HG02840 (cell line): Measurements from ENCODE around the gene FABP6.
"Not testable (repeated sequence)": the region's sequence is repeated elsewhere in the genome, so short reads cannot be mapped to it uniquely, and the experiment has no call there.

ENCODE experiments used
- ATAC-seq: cut with Tn5 transposase; IDR thresholded peaks from one replicate; pipeline ENCODE4 v1.9.1; 2021; ENCODE audit warnings: mild to moderate bottlenecking, moderate library complexity, moderate number of reproducible peaks; ENCODE audit not compliant: unreplicated experiment, low FRiP score

The FABP6 gene

DNA sequence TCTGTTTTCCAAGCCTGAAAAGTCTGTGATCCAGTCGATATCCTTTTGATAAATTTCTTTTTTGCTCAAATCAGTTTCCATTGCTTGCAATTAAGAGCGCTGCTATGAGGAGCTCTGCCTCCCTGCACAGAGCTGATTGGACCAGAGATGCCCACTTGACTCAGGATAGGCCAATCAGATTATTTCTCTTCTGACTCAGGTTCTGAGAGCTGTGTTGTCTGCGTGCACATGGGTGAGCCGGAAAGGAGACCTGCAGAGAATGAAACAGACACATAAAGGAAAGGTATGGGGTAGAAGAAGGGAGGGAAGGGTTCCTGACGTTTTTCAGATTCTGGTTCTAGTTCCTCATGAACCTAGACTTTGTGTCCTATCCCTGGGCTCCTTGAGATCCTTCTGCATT is 15.8 kb upstream of the FABP6 start:
- ATAC-seq, result no peak

DNA sequence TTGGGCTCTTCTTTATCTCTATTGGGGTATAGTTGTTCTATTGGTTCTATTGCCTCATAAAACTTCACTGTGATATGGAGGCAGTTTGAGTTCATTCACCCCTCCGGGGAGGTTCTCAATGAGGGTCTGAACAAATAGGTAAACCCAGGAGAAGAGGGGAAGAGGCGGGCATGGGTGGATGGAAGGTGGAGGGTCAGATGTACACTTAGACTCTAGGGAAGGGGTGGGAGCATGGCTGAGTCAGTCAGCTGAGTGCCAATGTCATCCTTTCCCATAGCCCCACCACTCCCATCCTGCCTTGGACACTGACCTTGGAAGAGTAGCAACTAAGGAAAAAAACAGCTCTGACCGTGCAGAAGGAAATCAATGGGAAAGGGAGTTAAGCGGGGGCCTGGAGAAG is 9.9 kb upstream of the FABP6 start:
- no peak for ATAC-seq

DNA sequence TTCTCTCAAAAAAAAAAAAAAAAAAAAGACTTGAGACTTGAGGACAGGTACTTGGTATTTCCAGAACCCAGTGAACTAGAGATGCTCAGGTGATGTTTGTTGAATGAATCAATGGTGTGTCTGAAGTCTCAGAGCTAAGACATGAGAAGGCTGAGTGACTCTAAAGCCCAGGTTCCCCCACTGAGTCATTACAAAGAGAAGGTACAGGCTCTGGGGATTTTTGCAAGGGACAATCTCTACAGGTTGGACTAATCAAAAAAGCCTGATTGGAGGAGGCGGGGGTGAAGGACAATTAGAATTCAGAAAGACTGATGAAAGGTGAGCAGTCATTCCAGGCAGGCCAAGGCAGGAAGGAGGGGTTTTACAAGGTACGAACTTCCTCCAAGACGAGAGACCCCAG is 8.2 kb upstream of the FABP6 start:
- no peak for ATAC-seq

DNA sequence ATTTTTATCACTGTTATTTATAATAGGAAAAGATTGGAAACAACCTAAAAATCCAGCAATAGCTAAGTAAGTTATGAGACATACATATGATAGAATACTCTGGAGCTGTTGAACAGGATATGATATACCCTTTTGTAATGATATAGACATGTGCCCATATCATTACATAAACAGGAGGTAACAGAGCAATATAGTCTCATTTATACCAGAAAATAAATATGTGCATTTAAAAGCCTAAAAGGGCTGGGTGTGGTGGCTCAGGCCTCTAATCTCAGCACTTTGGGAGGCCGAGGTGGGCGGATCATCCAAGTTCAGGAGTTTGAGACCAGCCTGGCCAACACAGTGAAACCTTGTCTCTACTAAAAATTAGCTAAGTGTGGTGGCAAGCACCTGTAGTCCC is 2.3 kb upstream of the FABP6 start:
- ATAC-seq, result no peak

DNA sequence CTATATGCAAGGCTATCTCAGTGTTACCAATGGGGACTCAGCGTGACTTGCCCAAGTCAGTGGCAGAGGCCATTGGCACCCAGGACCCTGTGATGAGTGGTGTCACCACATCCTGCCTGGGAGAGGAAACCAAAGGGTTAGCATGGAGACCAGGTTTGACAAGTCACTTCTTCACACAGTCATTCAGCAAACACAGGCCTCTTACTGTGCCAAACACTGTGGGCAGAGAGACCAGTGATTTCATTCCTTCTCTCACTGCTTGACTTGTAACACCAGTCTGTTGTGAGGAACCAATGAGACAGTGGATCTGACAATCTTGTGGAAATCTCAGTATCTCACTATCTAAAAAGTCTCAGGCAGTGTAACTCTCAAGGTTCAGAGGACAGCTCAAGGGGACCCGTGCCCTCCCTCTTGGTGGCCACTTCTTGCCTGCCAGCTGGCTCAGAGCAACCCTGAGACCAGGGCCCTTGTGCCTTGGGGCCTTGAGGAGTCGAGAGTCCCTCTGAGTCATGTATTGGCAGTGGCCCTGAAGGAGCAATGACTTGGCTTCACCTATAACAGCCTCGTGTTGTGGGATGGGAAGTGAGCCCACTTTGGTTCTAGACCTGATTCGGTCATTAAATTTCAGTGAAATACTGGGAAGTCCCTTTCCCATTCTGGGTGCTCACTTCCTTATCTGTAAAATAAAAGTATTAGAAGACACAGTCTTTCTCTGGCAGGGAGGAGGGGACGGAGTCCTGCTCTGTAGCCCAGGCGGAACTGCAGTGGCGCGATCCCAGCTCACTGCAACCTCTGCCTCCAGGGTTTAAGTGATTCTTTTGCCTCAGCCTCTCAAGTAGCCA is 1.6 kb downstream of the FABP6 start:
- ATAC-seq, result no peak

DNA sequence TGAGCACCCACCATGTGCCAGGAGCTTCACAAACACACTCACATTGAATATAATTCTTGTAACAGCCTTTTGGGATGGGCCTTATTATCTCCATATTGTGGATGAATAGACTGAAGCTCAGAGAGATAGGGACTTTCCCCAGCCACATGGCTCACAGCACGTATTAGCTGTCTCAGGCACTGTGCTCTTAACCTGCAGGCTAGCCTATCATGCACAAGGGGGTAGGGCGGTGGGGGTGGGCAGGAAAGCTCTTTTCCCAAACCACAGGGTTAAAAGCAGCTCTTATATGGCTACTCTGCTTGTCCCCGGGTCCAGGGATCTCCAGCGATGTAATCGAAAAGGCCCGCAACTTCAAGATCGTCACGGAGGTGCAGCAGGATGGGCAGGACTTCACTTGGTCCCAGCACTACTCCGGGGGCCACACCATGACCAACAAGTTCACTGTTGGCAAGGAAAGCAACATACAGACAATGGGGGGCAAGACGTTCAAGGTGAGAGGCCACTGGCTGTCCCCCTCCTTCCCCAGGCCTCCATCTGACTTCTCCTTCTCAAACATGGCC is 2.6 kb downstream of the FABP6 start:
- no peak for ATAC-seq

DNA sequence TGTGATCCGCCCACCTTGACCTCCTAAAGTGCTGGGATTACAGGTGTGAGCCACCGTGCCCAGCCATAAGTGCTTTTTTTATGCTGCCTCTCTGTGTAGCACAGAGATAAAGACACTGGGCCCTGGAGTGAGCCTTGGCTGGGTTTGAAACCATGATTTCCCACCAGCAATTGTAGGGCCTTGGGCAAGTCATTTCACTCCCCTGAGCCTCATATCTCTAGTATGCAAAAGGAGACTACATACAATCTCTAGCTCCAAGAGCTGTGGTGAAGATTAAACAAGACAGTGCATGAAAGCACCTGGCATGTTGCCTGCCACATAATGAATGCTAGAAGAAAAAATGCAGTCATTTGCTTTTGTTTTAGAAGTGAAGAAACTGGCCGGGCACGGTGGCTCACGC is 3.9 kb downstream of the FABP6 start:
- ATAC-seq, result no peak

DNA sequence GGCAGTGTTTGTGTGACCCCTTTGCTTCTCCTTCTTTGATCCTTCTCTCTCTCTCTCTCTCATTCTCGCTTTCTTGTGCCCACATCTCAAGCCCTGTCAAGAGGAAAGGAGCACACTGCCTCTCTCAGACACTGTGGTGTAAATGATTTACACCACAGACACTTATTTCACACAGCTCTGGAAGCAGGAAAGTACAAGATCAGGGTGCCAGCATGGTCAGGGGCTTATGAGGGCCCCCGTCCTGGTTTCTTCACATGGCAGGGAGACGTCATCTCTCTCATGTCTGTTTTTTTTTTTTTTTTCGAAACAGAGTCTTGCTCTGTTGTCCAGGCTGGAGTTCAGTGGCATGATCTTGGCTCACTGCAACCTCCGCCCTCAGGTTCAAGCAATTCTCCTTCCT is 6.4 kb downstream of the FABP6 start:
- ATAC-seq, result no peak

DNA sequence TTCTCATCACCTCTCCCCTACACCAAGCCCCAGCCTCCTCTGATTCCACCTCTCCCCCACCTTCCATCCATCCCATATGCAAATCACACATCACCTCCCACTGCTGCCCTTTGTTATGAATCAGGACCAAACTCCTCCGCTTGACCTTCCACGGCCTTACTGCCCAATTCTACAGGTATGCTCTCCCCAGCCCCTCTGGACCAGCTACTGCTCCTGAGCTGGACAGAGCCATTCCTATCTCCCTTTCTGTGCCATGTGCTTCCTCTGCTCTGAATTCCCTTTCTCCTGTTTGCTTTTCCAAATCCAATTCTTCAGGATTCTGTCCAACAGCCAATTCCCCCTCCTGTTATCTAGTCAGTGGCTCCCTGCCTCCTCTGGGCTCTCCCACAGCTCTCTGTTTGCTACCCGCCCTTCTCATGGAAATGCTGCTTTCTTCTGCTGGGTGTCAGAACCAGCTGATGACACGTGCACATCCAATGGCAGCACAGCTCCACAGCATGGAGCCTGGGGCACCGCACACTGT is 8.3 kb downstream of the FABP6 start:
- no peak for ATAC-seq

DNA sequence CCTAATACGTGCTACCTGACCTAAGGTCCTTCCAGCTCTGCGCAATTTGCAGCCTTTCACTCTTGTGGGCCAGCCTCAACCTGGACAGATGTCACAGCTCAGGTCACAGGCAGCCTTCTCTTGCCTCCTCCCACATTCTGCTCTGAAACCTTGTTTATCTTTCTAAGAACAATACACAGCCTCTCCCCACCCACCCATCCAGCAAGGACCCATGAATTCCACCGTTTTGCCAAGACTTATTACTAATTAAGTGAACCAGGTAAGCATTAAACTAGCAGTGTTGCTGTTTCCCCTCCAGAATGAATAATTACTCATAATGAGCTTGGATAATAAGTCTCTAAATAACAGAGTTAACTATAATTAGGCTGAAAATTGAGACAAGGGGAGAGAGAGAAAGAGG is 11.0 kb downstream of the FABP6 start:
- ATAC-seq, result no peak

DNA sequence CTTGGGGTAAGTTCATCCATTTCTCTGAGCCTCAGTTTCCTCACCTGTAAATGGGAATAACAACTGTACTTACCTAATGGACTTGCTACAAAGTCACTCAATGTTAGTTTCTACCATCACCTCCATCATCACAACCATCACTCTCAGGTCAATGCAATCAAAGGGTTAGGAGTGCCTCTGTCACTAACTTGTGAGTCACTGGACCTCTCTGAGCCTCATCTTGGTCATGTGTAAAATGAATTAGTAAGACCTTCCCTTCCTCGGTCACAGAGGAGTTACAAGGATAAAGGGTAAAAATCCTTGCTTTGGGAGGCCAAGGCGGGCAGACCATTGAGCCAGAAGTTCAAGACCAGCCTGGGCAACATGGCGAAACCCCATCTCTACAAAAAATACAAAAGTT is 12.8 kb downstream of the FABP6 start:
- ATAC-seq, result no peak

DNA sequence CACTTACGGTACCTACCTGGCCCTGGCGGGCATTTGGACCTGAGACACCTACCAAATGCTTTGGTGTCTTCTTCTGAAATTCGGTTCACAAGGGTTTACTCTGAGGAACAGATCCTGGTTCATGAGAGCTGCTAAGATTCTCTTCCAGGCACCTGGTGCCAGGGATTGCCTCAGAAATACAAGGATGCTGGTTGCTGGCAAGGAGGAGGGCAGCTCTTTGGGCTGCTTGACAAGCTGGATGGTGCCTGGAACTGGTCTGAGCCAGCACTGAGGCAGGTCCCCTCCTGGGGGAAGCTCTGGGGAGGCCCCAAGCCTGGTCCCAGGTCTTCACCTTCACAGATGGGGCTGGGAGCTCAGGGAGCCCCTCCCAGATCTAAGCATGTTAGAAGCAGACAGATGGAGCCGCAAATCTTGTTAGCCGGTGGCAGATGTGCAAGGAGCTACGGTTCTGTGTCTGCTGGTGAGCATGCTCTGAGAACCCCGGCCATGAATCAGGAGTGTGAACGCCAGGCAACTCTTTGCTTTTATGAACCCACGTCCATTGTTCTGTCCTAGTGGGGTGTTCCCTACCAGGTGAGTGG is 16.3 kb downstream of the FABP6 start:
- ATAC-seq, result no peak

DNA sequence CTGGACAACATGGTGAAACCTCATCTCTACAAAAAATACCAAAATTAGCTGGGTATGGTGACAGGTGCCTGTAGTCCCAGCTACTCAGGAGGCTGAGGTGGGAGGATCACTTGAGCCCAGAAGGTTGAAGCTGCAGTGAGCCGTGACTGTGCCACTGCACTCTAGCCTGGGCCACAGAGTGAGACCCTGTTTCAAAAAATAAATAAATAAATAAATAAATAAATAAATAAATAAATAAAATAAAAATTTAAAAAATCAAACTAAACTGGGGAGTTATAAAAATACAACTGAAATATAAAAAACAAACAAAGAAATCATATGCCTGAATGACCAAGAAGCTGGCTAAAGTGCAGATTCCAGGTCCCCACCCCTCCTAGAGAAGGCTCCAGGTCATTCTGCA is 20.3 kb downstream of the FABP6 start:
- ATAC-seq, result not testable (repeated sequence)

DNA sequence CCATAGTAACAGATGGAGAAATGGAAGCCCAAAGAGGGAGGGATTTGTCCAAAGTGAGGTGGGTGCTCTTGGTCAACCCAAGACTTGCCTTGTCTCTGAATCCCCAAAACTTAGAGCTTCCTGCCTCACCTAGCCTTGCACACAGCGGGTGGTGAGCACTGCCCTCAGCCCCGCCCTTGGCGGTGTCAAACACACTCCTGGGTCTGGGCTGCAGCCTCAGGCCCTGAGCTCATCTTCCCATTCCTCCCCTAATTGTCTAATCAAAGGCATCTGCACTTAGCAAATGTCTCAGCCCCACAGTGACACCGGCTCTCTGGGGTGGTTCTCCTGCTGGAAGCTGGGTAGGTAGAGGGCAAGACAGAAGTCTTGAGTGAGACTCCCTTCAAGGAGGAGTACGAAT is 20.9 kb downstream of the FABP6 start:
- ATAC-seq, result no peak

DNA sequence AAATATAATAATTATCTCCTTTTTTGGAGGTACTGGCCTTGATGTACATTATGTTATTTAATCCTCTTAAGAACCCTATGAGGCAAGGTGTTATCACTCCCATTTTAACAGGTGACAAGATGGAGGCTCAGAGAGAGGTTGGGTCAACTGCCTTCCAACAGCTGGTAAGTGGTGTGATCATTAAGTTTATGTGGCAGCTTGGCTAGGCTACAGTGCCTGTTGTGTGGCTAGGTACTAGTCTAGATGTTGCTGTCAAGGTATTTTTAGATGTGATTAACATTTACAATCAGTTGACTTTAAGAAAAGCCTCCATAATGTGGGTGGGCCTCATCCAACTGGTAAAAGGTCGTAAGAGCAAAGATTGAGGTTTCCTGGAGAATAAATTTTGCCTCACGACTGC is 21.5 kb downstream of the FABP6 start:
- ATAC-seq, result no peak

DNA sequence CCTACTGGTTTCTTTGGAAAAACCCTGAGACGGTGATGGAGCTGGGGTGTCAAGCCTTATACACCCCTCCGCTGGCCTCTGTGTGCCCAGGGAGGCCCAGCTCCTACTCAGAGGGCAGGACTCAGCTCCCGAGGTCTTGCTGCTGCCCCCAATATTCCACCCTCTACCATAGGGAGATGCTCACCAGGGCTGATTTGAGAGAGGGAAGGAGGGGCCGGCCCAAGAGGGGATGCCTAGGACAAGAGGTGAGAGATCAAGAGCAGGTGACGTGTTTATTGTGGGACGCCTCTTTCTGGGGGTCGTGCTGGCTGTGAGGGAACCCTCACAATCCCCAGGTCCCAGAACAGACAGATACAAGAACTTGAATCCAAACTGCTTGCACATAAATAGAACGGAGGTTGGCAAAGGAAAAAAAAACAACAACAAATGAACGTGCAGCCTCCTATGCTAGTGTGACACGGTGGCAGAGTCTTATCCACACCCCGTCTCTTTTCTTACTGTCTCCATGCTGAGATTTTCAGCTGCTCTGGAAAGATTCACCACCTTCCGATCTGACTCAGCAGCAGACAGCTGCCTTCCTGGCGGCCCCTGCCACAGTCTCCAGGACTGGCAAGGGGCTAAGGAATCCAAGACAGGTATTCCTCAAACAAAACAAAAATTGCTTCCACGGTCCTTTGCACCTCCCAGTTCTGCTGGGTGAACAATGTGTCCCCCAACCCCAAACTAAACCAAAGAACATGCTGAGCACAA is 22.3 kb downstream of the FABP6 start:
- ATAC-seq, result no peak

DNA sequence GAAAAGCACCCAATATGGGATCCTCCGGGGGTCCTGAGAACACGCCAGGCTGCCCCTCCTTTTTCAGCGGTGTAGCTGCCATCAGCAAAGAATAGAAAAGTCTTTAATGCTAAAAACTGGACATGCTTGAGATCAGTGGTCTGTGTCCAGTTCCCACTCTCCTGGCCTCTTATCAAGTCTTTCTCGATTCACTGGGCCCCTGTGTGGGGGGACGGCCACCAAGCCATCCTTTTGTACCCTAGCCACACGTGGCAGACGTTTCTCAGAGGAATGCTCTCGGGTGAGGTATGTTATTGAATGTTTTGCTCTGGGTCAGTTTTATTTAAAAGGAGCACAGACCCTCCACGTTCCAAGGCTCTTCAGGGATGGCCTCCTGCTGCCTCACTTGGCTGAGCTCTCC is 23.6 kb downstream of the FABP6 start:
- ATAC-seq, result no peak

DNA sequence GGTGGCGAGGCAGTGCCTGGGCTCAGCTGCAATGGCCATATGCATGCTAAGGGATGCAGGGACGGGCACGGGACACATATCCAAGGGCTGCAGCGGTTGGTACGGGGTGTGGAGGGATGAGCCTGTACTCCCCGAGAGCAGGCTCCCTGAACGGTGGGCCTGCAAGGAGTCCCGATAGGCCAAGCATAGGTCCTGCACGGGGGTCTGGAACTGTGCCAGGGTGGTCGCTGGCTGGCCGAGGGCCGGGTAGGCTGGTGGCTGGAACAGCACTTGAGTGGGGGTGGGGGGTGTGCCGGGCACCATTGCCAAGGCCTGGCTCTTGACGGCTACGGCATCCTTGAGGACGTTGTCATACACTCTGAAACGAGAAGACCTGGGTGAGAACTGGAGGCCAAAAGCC is 24.1 kb downstream of the FABP6 start:
- no peak for ATAC-seq

DNA sequence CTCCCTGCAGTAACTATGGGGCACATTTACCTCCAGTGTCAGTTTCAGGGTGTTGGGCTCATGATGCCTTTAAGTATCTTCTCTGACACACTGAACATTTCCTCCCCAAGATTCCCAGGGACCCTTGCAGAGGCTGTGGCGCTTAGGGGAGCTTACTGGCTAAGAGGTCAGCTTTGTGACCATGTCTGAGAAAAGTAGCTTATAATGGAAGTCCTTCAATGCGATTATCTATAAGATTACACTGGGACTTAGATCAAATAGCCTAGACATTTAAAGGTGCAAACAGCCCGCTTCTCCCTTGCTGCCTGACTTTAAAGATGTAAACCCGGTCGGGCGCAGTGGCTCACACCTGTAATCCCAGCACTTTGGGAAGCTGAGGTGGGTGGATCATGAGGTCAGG is 25.4 kb downstream of the FABP6 start:
- ATAC-seq, result no peak

DNA sequence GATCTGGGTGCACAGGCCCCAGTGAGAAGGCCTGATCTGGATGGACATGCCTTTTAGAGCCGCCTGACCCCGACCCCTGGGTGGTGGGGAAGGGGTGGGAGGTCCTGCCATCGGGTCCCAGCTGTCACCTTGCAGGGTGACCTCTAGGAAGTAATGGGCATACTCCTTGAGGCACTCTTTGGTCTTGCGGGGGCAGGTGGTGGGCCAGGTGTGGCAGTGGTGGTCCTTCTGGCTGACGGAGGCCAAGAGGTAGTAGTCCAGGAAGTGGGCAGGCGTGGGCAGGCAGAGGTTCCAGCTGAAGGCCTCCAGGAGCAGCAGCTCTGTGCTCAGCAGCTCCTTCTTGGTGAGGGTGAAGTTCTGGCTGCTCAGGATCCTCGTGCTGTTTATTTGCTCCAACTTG is 30.0 kb downstream of the FABP6 start:
- no peak for ATAC-seq
